Skeletal muscle cell (primary cell): Measurements from ENCODE around the gene TADA2A.

Source experiments
- DNase-seq: peaks from one replicate; pipeline ENCODE4 v3.0.0-alpha.2; 2010; ENCODE audit warnings: low read depth
- H3K4me3 ChIP-seq: 2 replicates; pipeline ENCODE4 v1.5.1; 2011; ENCODE audit warnings: low read depth, mild to moderate bottlenecking, control low read depth, low read length, moderate library complexity

TADA2A gene

GRCh38 chr17:37406635-37407461 is at the start of gene TADA2A, which contains the start of gene ACACA:
TADA2A (plus strand) TSS chr17:37406886; CDS start chr17:37411366, 4,480 bp downstream.
ACACA (minus strand) TSS chr17:37406836; CDS start chr17:37406299, 537 bp downstream.
- H3K4me3 ChIP-seq, result peak within 1 kb of the TSS; percentile 84
- DNase-seq, result no peak

DNA sequence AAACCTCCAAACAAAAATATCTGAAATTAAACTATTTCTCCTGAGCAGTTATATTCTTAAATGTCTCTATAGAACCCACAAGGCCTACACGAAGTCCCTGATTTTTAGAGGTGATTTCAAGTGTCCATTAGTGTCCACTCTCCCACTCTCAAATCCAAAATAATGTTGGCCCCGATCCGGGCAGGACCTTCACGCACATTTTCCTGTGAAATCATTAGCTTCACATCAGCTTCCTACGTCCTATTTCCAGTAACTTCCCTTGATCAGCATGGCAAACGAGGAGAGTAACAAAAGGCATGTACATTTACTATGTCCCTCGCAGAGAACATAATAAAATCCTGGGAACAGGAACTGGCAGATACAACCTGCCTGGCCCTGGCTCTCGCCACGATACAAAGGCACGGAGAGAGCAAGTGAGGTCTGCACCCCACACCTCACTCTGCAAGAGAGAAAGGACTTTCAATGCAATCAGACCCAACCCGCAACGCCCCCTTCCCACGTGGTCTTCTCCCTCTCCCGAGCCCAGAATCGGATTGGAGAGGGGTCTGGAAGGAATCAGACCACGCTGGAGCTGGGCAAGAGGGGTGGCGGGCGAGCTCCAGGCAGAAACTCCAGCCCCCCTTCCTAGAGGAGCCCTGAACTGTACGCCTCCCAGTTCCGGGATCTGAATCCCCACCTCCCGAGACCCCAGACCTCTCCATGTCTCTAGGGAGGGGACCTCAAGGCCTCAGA is 48.4 kb upstream of the TADA2A start:
- DNase-seq, result peak; percentile 33
- peak overlapping the region; percentile 95 for H3K4me3 ChIP-seq

DNA sequence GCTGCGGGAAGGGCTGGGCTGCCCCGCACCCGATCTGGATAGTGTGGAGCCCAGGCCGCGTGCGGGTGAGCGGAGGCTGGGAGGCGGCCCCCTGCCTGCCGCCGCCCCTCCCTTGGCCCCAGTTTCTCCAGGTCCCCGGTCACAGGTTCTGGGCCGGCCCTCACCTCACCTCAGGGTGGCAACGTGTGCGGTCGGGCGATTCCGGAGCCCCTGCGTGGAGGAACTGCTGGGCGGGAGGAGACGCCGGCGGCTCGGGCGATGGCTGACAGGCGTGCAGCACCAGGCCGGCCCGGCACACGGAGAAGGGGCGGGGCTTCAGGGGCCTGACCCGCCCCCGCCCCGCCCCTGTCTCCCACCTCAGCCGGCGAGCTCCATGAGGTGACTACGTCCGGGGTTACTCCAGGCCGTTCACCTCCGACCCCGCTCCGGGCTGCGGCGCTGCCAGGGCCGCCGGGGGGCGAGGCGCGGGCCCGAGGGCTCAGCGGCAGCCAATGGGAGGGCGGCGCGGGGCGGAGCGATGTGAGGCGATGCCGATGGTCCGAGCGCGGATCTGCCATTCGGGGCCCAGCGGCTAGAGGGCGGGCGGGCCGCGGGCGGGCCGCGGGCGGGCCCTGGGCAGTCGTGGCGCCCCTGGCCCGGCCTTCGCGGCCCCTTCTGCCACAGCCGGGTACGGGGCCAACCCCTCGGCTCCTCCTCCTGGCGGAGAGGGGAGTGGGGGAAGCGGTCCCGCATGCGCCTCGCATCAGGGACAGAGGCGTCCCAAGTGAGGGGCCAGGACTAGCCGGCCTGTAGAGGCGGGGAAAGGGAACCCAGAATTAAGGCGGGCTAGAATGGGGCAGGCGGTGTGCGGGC is 47.6 kb upstream of the TADA2A start:
- DNase-seq, result peak; percentile 73
- peak overlapping the region; percentile 95 for H3K4me3 ChIP-seq

DNA sequence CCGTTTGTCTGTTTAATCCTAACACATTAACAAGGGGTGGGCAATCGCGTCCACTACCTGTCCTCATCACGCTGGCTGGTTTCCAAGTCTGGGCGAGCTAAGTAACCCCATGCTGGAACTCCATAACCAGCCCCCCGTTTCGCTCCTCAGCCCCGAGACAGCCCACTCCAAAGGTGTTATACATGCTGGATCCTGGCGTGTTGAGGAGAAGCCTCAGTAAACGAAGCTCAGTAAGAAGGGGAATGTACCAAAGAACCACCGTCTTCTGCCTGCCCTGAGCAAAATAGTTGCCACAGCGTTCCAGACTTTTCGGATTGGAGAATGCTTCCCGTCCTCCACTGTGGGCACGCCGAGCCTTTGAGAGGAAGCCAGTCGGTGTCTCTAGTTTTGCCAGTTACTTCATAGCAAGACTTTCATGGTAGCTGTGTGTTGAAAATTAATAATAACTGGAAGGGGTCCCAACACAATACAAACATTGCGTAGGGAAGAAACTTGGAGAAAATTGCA is 47.0 kb upstream of the TADA2A start:
- DNase-seq, result no peak
- H3K4me3 ChIP-seq, result peak overlapping the region; percentile 95

DNA sequence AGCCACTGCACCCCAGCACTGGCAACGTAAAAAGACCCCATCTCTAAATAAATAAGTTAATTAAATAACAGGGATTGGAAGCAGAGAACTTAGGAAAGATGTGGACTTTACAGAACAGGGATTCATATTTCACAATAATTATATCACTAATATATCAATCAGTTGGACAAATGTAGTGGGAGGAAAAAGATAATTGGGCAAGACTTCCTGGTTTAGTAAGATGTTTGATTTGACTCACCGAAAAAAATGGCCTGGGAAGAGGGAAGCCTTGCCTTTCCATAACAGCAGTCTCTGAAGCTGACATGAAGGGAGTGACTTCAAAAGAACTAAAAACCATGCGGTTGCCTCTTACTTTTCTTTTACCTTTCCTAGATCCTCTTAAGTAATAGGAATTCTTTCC is 46.1 kb upstream of the TADA2A start:
- DNase-seq, result no peak
- no peak overlapping the region for H3K4me3 ChIP-seq

- H3K4me3 ChIP-seq, result no peak overlapping the region
- DNase-seq, result no peak
Measured at GRCh38 chr17:37361543-37361942, 45.1 kb upstream of the TADA2A start.

- no peak for DNase-seq
- H3K4me3 ChIP-seq, result no peak overlapping the region
Measured at GRCh38 chr17:37365589-37365988, 41.1 kb upstream of the TADA2A start.

DNA sequence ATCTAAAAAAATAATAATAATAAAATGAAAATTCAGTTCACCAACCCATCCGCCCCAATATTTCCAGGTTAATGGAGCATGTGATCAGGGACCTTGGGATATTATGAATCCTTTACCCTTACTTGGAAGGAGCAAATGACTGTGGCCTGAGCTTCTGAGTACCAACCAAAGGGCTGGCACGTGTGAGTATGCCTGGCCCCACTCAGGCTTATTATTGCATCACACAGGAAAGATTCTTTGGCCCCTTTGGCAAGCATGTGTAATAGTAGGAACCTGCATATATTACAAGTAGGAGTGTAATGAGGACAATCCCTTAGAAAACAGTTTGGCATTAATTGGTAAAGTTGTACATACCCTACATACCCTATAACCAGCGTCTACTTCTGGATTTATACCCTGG is 38.1 kb upstream of the TADA2A start:
- no peak overlapping the region for H3K4me3 ChIP-seq
- DNase-seq, result no peak

DNA sequence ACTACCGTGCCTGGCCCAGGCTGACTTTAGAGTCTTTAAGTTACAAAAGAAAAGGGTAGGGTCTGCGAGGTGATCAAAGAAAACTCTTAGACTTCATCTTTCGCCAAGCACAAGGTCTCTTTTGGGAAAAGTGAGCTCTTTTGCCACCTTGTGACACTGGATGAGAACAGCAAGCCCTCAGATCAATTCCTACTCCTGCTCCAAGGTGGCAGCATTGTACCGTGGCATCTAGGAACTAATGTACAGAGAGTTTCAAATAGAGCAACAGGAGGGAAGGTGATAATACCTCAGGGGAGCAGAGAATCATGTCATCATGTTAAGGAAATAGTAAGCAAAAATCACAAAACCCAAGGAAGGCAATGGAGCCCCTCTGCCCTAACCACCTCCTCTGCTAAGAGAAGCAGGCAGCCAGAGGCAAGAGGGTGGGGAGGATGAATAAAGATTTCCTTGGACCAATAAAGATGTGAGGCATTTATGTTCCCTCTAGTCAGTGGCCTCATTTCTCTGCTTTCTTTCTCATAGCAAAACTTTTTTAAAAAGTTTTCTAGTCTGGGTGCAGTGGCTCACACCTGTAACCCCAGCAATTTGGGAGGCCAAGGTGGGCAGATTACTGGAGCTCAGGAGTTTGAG is 33.0 kb upstream of the TADA2A start:
- DNase-seq, result peak; percentile 42
- no peak overlapping the region for H3K4me3 ChIP-seq

DNA sequence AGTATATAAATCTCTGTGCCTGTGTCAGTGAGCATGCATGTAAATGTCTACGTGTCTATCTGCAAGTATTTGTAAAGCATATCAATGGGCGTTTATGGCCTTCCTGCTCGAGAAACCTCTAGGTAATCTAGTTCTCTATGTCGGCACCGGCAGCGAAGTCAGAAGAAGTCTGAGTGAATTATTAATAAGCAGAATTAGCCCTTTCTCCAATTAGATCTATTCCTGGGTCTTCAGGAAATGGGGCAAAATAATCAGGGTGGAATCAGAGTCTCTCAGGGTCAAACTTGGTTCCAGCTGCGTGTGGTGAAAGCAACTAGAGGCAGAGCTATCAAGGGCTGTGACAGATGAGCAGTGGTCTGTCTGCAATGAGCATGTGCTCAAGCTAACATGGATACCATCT is 31.0 kb upstream of the TADA2A start, which contains the start of gene C17orf78:
TSS of gene C17orf78 (plus strand) at position 280 of the 400 bp plus-strand sequence. CDS start at position 388, 108 bp downstream.
- no peak within 1 kb of the TSS for H3K4me3 ChIP-seq
- DNase-seq, result no peak

- no peak for DNase-seq
- H3K4me3 ChIP-seq, result no peak overlapping the region
Measured at GRCh38 chr17:37382056-37382455, 24.6 kb upstream of the TADA2A start.

- H3K4me3 ChIP-seq, result no peak overlapping the region
- no peak for DNase-seq
Measured at GRCh38 chr17:37384560-37385149, 22.0 kb upstream of the TADA2A start.

DNA sequence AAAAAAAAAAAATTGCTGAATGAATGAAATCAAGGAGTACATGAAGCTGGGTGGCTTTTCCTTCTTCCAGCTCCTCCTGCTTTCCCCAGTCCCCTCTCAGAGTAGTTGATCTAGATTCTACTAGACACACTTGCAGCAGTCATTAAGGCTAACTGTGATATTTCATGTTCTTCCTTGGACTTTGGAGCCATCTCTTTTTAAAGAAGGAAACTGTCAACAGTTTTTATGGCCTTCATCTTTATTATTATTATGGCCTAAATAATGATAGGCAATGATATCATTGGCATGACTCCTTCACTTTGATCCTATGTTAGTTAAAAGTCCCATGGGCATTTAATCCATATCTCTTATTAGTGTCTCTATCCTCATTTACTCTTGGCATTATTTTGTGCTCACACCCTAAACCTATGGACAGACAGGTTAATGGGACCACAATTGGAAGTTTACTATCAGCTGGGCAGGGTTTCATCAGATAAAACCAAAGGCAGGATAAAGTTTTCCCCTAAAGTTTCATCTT is 21.2 kb upstream of the TADA2A start:
- H3K4me3 ChIP-seq, result no peak overlapping the region
- no peak for DNase-seq

DNA sequence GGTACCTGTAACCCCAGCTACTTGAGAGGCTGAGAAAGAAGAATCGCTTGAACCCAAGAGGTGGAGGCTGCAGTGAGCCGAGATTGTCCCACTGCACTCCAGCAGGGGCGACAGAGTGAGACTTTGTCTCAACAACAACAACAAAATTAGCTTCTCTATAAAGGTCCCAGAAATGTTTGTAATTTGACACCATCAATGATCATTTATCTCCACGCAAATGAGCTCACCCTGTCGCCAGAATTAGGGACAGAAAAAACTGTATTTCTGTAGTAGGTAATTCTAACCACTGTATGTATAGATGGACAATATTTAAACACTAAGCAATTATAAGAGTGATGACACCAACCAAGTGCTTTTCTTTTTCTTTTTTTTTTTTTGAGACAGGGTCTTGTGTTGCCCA is 20.2 kb upstream of the TADA2A start:
- DNase-seq, result no peak
- no peak overlapping the region for H3K4me3 ChIP-seq

- DNase-seq, result no peak
Measured at GRCh38 chr17:37388266-37388665, 18.4 kb upstream of the TADA2A start.

GRCh38 chr17:37389160-37389559 is 17.5 kb upstream of the TADA2A start:
- H3K4me3 ChIP-seq, result no peak overlapping the region
- DNase-seq, result no peak

More at GRCh38 chr17:37388266-37388665, 18.4 kb upstream of the TADA2A start:
- no peak overlapping the region for H3K4me3 ChIP-seq

- DNase-seq, result peak; percentile 21
- H3K4me3 ChIP-seq, result no peak overlapping the region
Measured at GRCh38 chr17:37391146-37391545, 15.5 kb upstream of the TADA2A start.

- H3K4me3 ChIP-seq, result no peak overlapping the region
- peak; percentile 78 for DNase-seq
Measured at GRCh38 chr17:37392024-37392590, 14.6 kb upstream of the TADA2A start.
